ENCODE results near the gene CAPN5.

Gene CAPN5

DNA sequence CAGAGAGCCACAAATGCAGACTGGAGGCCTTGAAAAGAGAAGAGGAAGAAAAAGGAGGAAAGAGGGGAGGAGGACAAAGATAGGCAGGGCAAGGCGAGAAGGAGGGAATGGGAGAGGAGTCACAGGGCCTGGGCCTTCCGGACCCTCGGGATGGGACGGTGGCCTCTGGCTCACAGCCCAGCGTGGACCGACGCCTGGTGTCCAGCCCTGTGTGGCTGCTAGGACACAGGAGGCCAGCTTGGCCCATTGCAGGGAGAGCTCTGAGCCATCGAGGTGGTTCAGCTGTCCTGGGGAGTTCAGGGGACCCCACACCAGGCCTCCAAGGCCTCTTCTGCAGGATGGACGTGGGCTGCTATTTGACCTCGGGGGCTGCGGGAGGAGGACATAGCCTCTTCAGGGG lies 70.7 kb downstream of the CAPN5 start (continued):
- TF ChIP-seq, protein P1, sequence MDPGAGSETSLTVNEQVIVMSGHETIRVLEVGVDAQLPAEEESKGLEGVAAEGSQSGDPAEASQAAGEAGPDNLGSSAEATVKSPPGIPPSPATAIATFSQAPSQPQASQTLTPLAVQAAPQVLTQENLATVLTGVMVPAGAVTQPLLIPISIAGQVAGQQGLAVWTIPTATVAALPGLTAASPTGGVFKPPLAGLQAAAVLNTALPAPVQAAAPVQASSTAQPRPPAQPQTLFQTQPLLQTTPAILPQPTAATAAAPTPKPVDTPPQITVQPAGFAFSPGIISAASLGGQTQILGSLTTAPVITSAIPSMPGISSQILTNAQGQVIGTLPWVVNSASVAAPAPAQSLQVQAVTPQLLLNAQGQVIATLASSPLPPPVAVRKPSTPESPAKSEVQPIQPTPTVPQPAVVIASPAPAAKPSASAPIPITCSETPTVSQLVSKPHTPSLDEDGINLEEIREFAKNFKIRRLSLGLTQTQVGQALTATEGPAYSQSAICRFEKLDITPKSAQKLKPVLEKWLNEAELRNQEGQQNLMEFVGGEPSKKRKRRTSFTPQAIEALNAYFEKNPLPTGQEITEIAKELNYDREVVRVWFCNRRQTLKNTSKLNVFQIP (CRISPR knock-in tag; IDR thresholded peaks at IDR 0.05; ENCODE audit: borderline replicate concordance, low read depth) = no peak
- TF ChIP-seq ARNTL (CRISPR knock-in tag; IDR thresholded peaks at IDR 0.05; ENCODE audit: borderline replicate concordance, low read depth) (no peak), ZNF565 (CRISPR knock-in tag; conservative IDR thresholded peaks at IDR 0.05; ENCODE audit: low read depth) (no peak), ZC3H10 (CRISPR knock-in tag; IDR thresholded peaks at IDR 0.05) (no peak), ZNF70 (CRISPR knock-in tag; IDR thresholded peaks at IDR 0.05) (no peak), RARB (CRISPR knock-in tag; IDR thresholded peaks at IDR 0.05) (no peak), CSDC2 (CRISPR knock-in tag; IDR thresholded peaks at IDR 0.05) (no peak)

GRCh38 chr11:77138106-77138649 lies 71.4 kb downstream of the CAPN5 start:
- no peak for ATAC-seq
- no peak for TF ChIP-seq SNAI2 (CRISPR knock-in tag; IDR thresholded peaks at IDR 0.05)
- TF ChIP-seq PATZ1 (CRISPR knock-in tag; IDR thresholded peaks at IDR 0.05; ENCODE audit: borderline replicate concordance) = no peak
- TF ChIP-seq TOX (CRISPR knock-in tag; IDR thresholded peaks at IDR 0.05; ENCODE audit: borderline replicate concordance) = no peak
- no peak for TF ChIP-seq ZNF70 (CRISPR knock-in tag; IDR thresholded peaks at IDR 0.05)
- no peak for TF ChIP-seq ZFP30 (CRISPR knock-in tag; IDR thresholded peaks at IDR 0.05)
- TF ChIP-seq, protein P1 (CRISPR knock-in tag; IDR thresholded peaks at IDR 0.05; ENCODE audit: borderline replicate concordance, low read depth) = no peak
- TF ChIP-seq ZC3H10 (CRISPR knock-in tag; IDR thresholded peaks at IDR 0.05) = no peak
- no peak for TF ChIP-seq ZNF565 (CRISPR knock-in tag; conservative IDR thresholded peaks at IDR 0.05; ENCODE audit: low read depth)
- no peak for TF ChIP-seq BACH2 (CRISPR knock-in tag; IDR thresholded peaks at IDR 0.05; ENCODE audit: borderline replicate concordance)
- TF ChIP-seq, protein P2, sequence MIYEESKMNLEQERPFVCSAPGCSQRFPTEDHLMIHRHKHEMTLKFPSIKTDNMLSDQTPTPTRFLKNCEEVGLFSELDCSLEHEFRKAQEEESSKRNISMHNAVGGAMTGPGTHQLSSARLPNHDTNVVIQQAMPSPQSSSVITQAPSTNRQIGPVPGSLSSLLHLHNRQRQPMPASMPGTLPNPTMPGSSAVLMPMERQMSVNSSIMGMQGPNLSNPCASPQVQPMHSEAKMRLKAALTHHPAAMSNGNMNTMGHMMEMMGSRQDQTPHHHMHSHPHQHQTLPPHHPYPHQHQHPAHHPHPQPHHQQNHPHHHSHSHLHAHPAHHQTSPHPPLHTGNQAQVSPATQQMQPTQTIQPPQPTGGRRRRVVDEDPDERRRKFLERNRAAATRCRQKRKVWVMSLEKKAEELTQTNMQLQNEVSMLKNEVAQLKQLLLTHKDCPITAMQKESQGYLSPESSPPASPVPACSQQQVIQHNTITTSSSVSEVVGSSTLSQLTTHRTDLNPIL (CRISPR knock-in tag; IDR thresholded peaks at IDR 0.05; ENCODE audit: low read depth) = no peak
- TF ChIP-seq RARB (CRISPR knock-in tag; IDR thresholded peaks at IDR 0.05) = no peak
- no peak for TF ChIP-seq ESRRG (CRISPR knock-in tag; IDR thresholded peaks at IDR 0.05)

DNA sequence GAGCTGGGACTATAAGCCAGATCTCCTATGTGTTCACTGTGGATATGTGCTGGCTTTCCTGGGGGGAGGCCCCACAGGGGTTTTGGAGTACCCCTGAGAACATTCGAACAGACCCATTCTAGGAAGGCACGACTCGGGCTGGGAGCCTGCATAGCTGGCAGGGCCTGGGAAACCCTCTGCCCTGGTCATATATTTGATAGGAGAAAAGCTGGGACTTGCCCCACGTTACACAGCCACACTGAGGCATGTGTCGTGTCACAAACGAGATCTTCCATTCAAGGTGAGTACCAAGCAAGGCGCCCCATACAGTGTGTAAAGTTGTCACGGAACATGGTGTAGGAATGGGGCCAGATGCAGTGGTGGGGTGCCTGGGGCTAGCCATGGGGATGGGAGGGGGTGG lies 72.4 kb downstream of the CAPN5 start:
- TF ChIP-seq GLIS3 (CRISPR knock-in tag; IDR thresholded peaks at IDR 0.05) (no peak), ZFP30 (CRISPR knock-in tag; IDR thresholded peaks at IDR 0.05) (no peak), ARNTL (CRISPR knock-in tag; IDR thresholded peaks at IDR 0.05; ENCODE audit: borderline replicate concordance, low read depth) (no peak), ZC3H10 (CRISPR knock-in tag; IDR thresholded peaks at IDR 0.05) (no peak), ZFP3 (CRISPR knock-in tag; IDR thresholded peaks at IDR 0.05) (no peak), PPARA (CRISPR knock-in tag; IDR thresholded peaks at IDR 0.05; ENCODE audit: borderline replicate concordance) (no peak), TCF4 (CRISPR knock-in tag; IDR thresholded peaks at IDR 0.05; ENCODE audit: borderline replicate concordance) (no peak), ESRRG (CRISPR knock-in tag; IDR thresholded peaks at IDR 0.05) (no peak), SNAI2 (CRISPR knock-in tag; IDR thresholded peaks at IDR 0.05) (no peak), CSDC2 (CRISPR knock-in tag; IDR thresholded peaks at IDR 0.05) (no peak), PATZ1 (CRISPR knock-in tag; IDR thresholded peaks at IDR 0.05; ENCODE audit: borderline replicate concordance) (no peak), ZNF8 (CRISPR knock-in tag; IDR thresholded peaks at IDR 0.05) (no peak), ISL1 (CRISPR knock-in tag; IDR thresholded peaks at IDR 0.05) (no peak), RARB (CRISPR knock-in tag; IDR thresholded peaks at IDR 0.05) (no peak), OSR1 (CRISPR knock-in tag; IDR thresholded peaks at IDR 0.05) (no peak), BACH2 (CRISPR knock-in tag; IDR thresholded peaks at IDR 0.05; ENCODE audit: borderline replicate concordance) (no peak), ZNF70 (CRISPR knock-in tag; IDR thresholded peaks at IDR 0.05) (no peak)
- TF ChIP-seq, protein P1 (CRISPR knock-in tag; IDR thresholded peaks at IDR 0.05; ENCODE audit: borderline replicate concordance, low read depth) = no peak
- TF ChIP-seq, protein P2 (CRISPR knock-in tag; IDR thresholded peaks at IDR 0.05; ENCODE audit: low read depth) = no peak
- TF ChIP-seq, protein P3, sequence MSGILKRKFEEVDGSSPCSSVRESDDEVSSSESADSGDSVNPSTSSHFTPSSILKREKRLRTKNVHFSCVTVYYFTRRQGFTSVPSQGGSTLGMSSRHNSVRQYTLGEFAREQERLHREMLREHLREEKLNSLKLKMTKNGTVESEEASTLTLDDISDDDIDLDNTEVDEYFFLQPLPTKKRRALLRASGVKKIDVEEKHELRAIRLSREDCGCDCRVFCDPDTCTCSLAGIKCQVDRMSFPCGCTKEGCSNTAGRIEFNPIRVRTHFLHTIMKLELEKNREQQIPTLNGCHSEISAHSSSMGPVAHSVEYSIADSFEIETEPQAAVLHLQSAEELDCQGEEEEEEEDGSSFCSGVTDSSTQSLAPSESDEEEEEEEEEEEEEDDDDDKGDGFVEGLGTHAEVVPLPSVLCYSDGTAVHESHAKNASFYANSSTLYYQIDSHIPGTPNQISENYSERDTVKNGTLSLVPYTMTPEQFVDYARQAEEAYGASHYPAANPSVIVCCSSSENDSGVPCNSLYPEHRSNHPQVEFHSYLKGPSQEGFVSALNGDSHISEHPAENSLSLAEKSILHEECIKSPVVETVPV (CRISPR knock-in tag; IDR thresholded peaks at IDR 0.05) = no peak
- no peak for ATAC-seq

Data from SK-N-SH treated with all-trans-retinoic acid at 6 μM for 48 hours (cell line).